ENCODE measurements around the gene SLC9A1.

Gene SLC9A1

GRCh38 chr1:27099587-27100334 lies 55.2 kb downstream of the SLC9A1 start:
- no peak for FAIRE-seq
- DNase-seq (ENCODE audit: insufficient read length, low spot score), result peak; percentile 60
- TF ChIP-seq POLR2A (IDR thresholded peaks at IDR 0.05; ENCODE audit: low read depth, low read length), result no peak

GRCh38 chr1:27099135-27099586 lies 55.8 kb downstream of the SLC9A1 start:
- FAIRE-seq (no peak), DNase-seq (ENCODE audit: insufficient read length, low spot score) (no peak)
- TF ChIP-seq POLR2A (IDR thresholded peaks at IDR 0.05; ENCODE audit: low read depth, low read length), result no peak

DNA sequence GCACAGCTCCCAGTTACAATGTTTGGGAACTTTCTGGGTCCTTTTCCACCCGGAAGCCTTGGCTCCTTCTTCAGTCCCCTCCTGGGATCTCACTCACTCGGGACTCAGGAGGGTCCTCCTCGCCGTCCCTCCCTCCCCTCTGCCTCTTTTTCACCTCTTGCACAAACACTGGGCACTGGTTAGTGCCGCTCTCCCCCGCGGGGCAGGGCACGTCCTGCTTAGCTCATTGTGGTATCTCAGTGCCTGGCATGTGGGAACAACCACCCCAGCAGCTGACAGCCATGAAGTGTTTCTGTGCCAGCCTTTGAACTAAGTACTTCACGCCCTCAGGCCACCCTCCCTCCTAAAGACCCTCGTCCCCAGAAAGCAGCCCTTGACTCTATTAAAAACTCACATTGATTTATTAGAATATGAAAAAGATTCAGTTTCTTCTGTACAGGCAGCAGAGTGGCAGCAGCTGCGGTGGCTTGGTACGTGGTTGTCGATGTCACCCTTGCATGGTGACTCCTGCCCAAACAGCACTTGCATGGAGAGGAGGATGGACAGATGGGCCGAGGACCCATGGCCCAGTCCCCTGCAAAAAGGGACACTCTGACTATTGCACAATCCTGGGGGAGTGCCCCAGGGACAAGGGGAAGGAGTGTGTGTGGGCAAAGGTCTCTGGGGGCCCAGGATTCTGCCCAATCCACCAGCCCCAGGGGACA lies 56.3 kb downstream of the SLC9A1 start:
- no peak for TF ChIP-seq POLR2A (IDR thresholded peaks at IDR 0.05; ENCODE audit: low read depth, low read length)
- DNase-seq (ENCODE audit: insufficient read length, low spot score) (no peak), FAIRE-seq (no peak)

DNA sequence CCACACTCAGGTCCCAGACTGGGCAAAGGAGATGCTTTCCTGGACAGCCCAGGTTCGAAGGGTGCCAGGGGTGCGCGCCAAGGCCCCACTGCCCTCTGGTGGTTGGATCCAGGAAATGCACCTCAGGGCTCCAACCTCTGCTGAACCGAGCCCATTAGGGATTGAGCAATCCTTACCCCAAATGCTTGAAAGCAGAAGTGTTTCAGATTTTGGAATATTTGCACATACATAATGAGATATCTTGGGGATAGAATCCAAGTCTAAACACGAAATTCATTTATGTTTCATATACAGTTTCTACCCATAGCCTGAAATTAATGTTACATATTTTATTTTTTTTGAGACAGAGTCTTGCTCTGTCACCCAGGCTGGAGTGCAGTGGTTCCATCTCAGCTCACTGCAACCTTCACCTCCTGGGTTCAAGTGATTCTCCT lies 57.4 kb downstream of the SLC9A1 start:
- no peak for TF ChIP-seq POLR2A (IDR thresholded peaks at IDR 0.05; ENCODE audit: low read depth, low read length)
- peak; percentile 63 for DNase-seq (ENCODE audit: insufficient read length, low spot score)
- peak; percentile 53 for FAIRE-seq

DNA sequence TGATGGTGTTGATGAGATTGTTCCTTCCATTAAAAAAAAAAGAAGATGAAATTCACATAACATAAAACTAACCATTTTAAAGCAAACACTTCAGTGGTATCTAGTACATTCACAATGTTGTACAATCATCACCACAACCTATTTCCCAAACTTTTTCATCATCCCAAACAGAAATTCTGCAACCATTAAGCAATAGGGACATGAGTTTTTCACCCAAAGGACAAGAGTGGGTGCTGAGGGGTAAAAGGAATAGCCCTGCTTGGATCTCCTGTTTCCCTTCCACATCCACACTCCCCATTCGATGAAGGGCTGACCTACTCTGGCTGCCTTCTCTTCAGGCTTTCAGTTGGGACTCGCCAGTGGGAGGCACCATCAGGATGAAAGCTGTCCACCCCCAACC lies 59.3 kb downstream of the SLC9A1 start:
- TF ChIP-seq POLR2A (IDR thresholded peaks at IDR 0.05; ENCODE audit: low read depth, low read length), result no peak
- FAIRE-seq, result no peak
- no peak for DNase-seq (ENCODE audit: insufficient read length, low spot score)

GRCh38 chr1:27092888-27093287 lies 62.0 kb downstream of the SLC9A1 start:
- FAIRE-seq (no peak), DNase-seq (ENCODE audit: insufficient read length, low spot score) (no peak)
- no peak for TF ChIP-seq POLR2A (IDR thresholded peaks at IDR 0.05; ENCODE audit: low read depth, low read length)

DNA sequence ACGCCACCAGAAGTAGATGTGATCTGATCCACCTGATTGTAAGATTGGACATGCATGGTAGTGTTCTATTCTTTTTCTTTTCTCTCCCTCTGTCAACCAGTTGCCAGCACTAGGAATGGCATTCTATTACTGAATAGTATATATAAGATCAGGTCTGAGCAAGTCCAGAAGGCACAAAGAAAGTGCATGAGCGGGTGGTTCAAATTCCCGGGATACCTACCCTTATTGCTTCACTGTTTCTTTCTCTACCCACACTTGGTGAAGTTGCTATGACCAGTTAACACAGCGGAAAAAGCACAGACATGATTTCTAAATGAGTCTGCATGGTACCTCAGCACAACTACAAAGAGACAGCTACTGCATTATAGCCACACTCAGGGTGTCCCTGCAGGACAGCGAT lies 64.0 kb downstream of the SLC9A1 start:
- FAIRE-seq, result no peak
- no peak for DNase-seq (ENCODE audit: insufficient read length, low spot score)
- TF ChIP-seq POLR2A (IDR thresholded peaks at IDR 0.05; ENCODE audit: low read depth, low read length), result no peak

DNA sequence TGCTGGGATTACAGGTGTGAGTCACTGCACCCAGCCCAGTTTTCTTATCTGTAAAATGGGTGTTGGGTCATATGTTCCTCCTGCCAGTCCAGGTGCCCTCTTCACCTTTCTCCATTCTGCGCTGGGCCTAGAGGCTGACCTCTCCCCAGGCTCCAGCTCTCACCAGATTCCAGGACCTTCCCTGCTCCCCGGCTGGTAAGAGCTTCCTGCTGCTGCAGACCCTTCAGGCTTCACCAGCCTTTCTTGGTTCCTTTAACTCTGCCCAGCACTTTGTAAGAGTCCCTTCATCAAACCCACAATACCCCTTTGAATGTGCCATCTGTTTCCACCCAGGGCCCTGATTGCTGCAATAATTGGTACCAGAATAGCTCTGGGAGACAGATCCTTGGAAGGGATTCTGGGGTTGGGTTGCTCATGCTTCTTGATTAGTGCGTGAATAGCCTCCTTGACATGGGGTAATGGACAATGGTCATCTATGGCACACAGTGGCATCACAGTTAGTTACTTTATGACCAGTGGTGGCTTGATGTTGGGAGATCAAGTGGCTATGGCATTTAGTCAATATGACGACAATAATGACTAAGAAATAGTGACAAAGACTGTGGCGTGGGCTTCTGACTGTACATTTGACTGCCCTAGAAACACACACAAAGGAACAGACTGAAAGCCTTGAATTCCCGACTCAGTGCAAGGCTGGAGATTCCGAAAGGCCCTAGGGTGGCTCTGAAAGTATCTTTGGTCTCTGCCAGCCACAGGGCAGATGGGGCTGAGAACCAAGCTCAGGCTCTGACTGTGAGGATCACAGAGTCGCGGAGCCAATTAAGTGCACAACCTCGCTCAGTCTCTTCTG lies 67.3 kb downstream of the SLC9A1 start:
- TF ChIP-seq POLR2A (IDR thresholded peaks at IDR 0.05; ENCODE audit: low read depth, low read length), result no peak
- no peak for FAIRE-seq
- no peak for DNase-seq (ENCODE audit: insufficient read length, low spot score)

GRCh38 chr1:27086628-27087027 lies 68.3 kb downstream of the SLC9A1 start:
- FAIRE-seq (no peak), DNase-seq (ENCODE audit: insufficient read length, low spot score) (no peak)
- TF ChIP-seq POLR2A (IDR thresholded peaks at IDR 0.05; ENCODE audit: low read depth, low read length), result no peak

GRCh38 chr1:27086026-27086425 lies 68.9 kb downstream of the SLC9A1 start:
- no peak for DNase-seq (ENCODE audit: insufficient read length, low spot score)
- no peak for TF ChIP-seq POLR2A (IDR thresholded peaks at IDR 0.05; ENCODE audit: low read depth, low read length)
- no peak for FAIRE-seq

DNA sequence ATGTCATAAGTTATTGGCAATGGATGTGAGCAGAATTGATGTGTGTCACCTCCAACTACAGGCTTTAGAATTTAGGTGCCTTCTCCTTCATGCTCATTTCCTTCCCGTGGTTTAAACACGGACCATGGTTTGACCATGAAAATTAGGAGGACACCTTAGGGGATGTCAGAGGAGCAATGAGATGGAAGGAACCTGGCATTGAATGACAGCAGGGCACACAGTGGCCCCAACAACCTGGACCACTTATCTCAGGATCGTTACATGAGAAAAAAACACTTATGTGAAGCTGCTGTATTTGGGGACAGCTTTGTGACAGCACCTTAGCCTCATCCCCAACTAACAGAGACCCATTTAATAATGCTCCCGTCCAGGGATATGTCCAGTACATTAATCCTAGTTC lies 70.8 kb downstream of the SLC9A1 start:
- TF ChIP-seq POLR2A (IDR thresholded peaks at IDR 0.05; ENCODE audit: low read depth, low read length), result no peak
- FAIRE-seq (no peak), DNase-seq (ENCODE audit: insufficient read length, low spot score) (no peak)

DNA sequence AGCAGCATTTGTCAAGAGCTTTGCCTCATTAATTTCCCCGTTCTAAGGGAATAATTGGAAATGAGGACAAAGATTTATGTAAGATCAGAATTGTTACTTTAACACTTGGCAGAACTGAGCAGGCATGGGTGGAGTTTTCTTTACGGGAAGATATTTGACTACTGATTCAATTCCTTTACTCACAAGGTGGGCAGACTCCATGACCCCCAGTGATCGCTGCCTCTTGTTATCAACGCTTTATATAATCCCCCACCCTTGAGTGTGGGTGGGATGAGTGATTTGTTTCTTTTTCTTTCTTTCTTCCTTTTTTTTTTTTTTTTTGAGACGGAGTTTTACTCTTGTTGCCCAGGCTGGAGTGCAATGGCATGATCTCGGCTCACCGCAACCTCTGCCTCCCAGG lies 77.0 kb downstream of the SLC9A1 start:
- no peak for TF ChIP-seq POLR2A (IDR thresholded peaks at IDR 0.05; ENCODE audit: low read depth, low read length)
- DNase-seq (ENCODE audit: insufficient read length, low spot score) (no peak), FAIRE-seq (no peak)

DNA sequence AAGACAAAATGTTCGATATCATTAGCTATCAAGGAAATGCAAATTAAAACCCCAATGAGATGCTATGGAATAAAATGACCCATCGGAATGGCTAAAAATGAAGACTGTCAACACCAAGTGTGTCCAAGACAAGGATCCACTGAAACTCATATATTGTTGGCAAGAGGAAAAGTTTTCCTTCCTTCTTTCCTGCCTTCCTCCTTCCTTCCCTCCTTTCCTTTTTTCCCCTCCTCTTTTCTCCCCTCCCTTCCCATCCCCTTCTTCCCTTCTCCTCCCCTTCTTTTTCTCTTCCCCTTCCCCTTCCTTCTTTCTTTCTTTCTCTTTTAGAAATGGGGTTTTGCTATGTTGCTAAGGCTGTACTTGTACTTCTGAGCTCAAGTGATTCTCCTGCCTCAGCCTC lies 78.1 kb downstream of the SLC9A1 start:
- no peak for FAIRE-seq

GRCh38 chr1:27074175-27074780 lies 80.6 kb downstream of the SLC9A1 start:
- TF ChIP-seq POLR2A (IDR thresholded peaks at IDR 0.05; ENCODE audit: low read depth, low read length), result no peak
- DNase-seq (ENCODE audit: insufficient read length, low spot score) (peak; percentile 35), FAIRE-seq (no peak)

More for the DNA sequence above, 78.1 kb downstream of the SLC9A1 start:
- TF ChIP-seq POLR2A (IDR thresholded peaks at IDR 0.05; ENCODE audit: low read depth, low read length), result no peak
- DNase-seq (ENCODE audit: insufficient read length, low spot score), result no peak

All from H54 (cell line).